Fibroblast of lung (primary cell): ENCODE measurements around the gene EPB41. TPM values are rescaled to one million over a fixed set of nuclear protein-coding genes. Genes with fewer than 3 reads are reported as not detected.
"Not testable (repeated sequence)": the region's sequence is repeated elsewhere in the genome, so short reads cannot be mapped to it uniquely, and the experiment has no call there.

Experiments
- DNase-seq, 2 donors: peaks; one replicate each; pipeline versions ENCODE4 v3.0.0 to v3.0.0-alpha.2; 2010; ENCODE audit warnings: low read depth in 2 of 2
- H2AFZ ChIP-seq: 2 replicates; pipeline ENCODE4 v1.5.1; 2012; ENCODE audit warnings: low read length, control low read depth, inconsistent platforms
- H3K27ac ChIP-seq: 2 replicates; pipeline ENCODE4 v1.5.1; 2011; ENCODE audit warnings: low read length, control low read depth; ENCODE audit not compliant: insufficient read depth
- H3K27me3 ChIP-seq: 2 replicates; pipeline ENCODE4 v1.5.1; 2011; ENCODE audit warnings: mild to moderate bottlenecking, low read length; ENCODE audit not compliant: control insufficient read depth, insufficient read depth
- H3K36me3 ChIP-seq: 2 replicates; pipeline ENCODE4 v1.5.1; 2011; ENCODE audit warnings: low read length; ENCODE audit not compliant: control insufficient read depth, insufficient read depth
- H3K4me1 ChIP-seq: 2 replicates; pipeline ENCODE4 v1.5.1; 2011; ENCODE audit warnings: low read length; ENCODE audit not compliant: control insufficient read depth, insufficient read depth; ENCODE audit errors: extremely low read depth
- H3K4me2 ChIP-seq: 2 replicates; pipeline ENCODE4 v1.5.1; 2011; ENCODE audit warnings: low read length, control low read depth; ENCODE audit not compliant: insufficient read depth; ENCODE audit errors: extremely low read depth
- H3K4me3 ChIP-seq, 4 experiments: fragments of 200-600 bp in 1 of 4; sonication (generic) in 1 of 4; replicated peaks in 1 of 4; 2 replicates each; pipeline ENCODE4 v1.5.1; 2011 to 2016; ENCODE audit warnings: low read length in 4 of 4, low read depth in 3 of 4, mild to moderate bottlenecking in 3 of 4, control low read depth in 2 of 4, inconsistent platforms in 1 of 4, mixed read lengths in 1 of 4; ENCODE audit not compliant: insufficient read depth in 1 of 4; ENCODE audit errors: control extremely low read depth in 1 of 4
- H3K79me2 ChIP-seq: 2 replicates; pipeline ENCODE4 v1.5.1; 2012; ENCODE audit warnings: mild to moderate bottlenecking, low read length, inconsistent platforms; ENCODE audit not compliant: control insufficient read depth, insufficient read depth
- H3K9ac ChIP-seq: 2 replicates; pipeline ENCODE4 v1.5.1; 2011; ENCODE audit warnings: mild to moderate bottlenecking, low read length, control low read depth; ENCODE audit not compliant: insufficient read depth
- H3K9me3 ChIP-seq: 2 replicates; pipeline ENCODE4 v1.5.1; 2012; ENCODE audit warnings: low read depth, low read length; ENCODE audit not compliant: control insufficient read depth, insufficient read depth
- H4K20me1 ChIP-seq: 2 replicates; pipeline ENCODE4 v1.5.1; 2011; ENCODE audit warnings: low read length; ENCODE audit not compliant: control insufficient read depth, insufficient read depth; ENCODE audit errors: extremely low read depth
- EZH2 ChIP-seq: IDR thresholded peaks from 2 replicates; pipeline ENCODE4 v1.5.1; 2012; ENCODE audit warnings: low read length, control low read depth, mild to moderate bottlenecking; ENCODE audit errors: missing control alignments
- polyA plus RNA-seq, 2 donors: library from polyadenylated mRNA; depleted of rRNA in 1 of 2; stranded (reverse) in 1 of 2; unstranded in 1 of 2; fragments of >200 nt; gene quantifications; 2 replicates each; pipeline ENCODE4 v1.2.1, GENCODE V29; 2011 to 2012; ENCODE audit warnings: missing spikeins in 1 of 2
- total RNA-seq: library from RNA; depleted of rRNA; stranded (reverse); fragments of >200 nt; gene quantifications from 2 replicates; pipeline ENCODE4 v1.2.1, GENCODE V29; 2014
- TF ChIP-seq, protein P1 (sequence below), 2 donors: IDR thresholded peaks in 1 of 2; conservative IDR thresholded peaks in 1 of 2; 1 replicate in 1 of 2; 2 replicates in 1 of 2; pipeline ENCODE4 v1.5.1; 2011 to 2012; ENCODE audit warnings: low read length in 2 of 2, control low read depth in 1 of 2, inconsistent platforms in 1 of 2, low read depth in 1 of 2, mild to moderate bottlenecking in 1 of 2

EPB41 gene
- total and polyA plus RNA-seq, 2 donors (not counting 1 experiment from before 2014, with no cell fraction given): 7.4 to 38.0 TPM

DNA sequence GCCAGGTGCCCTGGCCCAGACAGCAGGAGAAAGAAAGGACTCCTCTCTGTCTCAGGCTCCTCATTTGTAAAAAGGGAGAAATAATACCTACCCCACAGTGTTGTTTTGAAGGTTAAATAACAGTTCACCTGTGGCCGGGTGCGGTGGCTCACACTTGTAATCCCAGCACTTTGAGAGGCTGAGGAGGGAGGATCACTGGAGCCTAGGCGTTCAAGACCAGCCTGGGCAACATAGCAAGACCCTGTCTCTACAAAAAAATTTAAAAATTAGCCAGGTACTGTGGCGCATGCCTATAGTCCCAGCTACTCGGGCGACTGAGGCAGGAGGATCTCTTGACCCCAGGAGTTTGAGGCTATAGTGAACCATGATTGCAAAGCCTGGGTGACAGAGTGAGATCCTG, 211.8 kb downstream of the EPB41 start:
- Histone ChIP-seq H3K27ac (no peak overlapping the region), H3K79me2 (peaks cover 12% of the 10 kb centered on the region), H2AFZ (no peak overlapping the region), H4K20me1 (no peaks in the 10 kb centered on the region), H3K27me3 (no peaks in the 10 kb centered on the region), H3K4me2 (no peak overlapping the region), H3K36me3 (no peaks in the 10 kb centered on the region), H3K9ac (no peak overlapping the region), H3K9me3 (no peaks in the 10 kb centered on the region), H3K4me1 (no peaks in the 10 kb centered on the region), H3K4me3 (no peak overlapping the region)
- no peak for DNase-seq
- TF ChIP-seq, protein P1, sequence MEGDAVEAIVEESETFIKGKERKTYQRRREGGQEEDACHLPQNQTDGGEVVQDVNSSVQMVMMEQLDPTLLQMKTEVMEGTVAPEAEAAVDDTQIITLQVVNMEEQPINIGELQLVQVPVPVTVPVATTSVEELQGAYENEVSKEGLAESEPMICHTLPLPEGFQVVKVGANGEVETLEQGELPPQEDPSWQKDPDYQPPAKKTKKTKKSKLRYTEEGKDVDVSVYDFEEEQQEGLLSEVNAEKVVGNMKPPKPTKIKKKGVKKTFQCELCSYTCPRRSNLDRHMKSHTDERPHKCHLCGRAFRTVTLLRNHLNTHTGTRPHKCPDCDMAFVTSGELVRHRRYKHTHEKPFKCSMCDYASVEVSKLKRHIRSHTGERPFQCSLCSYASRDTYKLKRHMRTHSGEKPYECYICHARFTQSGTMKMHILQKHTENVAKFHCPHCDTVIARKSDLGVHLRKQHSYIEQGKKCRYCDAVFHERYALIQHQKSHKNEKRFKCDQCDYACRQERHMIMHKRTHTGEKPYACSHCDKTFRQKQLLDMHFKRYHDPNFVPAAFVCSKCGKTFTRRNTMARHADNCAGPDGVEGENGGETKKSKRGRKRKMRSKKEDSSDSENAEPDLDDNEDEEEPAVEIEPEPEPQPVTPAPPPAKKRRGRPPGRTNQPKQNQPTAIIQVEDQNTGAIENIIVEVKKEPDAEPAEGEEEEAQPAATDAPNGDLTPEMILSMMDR (conservative IDR thresholded peaks at IDR 0.05 in 1 of 2, IDR thresholded peaks at IDR 0.05 in 1 of 2; ENCODE audit: low read depth in 1 of 2, low read length in 2 of 2): no peak
- no peak for TF ChIP-seq EZH2

- H3K27ac ChIP-seq: no peak overlapping the region
- no peak overlapping the region for H3K9ac ChIP-seq
- H2AFZ ChIP-seq: no peak overlapping the region
- no peaks in the 10 kb centered on the region for H4K20me1 ChIP-seq
- H3K79me2 ChIP-seq: no peaks in the 10 kb centered on the region
- H3K4me3 ChIP-seq: no peak overlapping the region
- no peaks in the 10 kb centered on the region for H3K27me3 ChIP-seq
- H3K9me3 ChIP-seq: no peaks in the 10 kb centered on the region
- DNase-seq: no peak
- H3K36me3 ChIP-seq: no peaks in the 10 kb centered on the region
- TF ChIP-seq EZH2: no peak
- TF ChIP-seq, protein P1 (conservative IDR thresholded peaks at IDR 0.05 in 1 of 2, IDR thresholded peaks at IDR 0.05 in 1 of 2; ENCODE audit: low read depth in 1 of 2, low read length in 2 of 2): no peak
- no peak overlapping the region for H3K4me2 ChIP-seq
- no peaks in the 10 kb centered on the region for H3K4me1 ChIP-seq
Measured at GRCh38 chr1:29128739-29129138, 214.4 kb downstream of the EPB41 start.

DNA sequence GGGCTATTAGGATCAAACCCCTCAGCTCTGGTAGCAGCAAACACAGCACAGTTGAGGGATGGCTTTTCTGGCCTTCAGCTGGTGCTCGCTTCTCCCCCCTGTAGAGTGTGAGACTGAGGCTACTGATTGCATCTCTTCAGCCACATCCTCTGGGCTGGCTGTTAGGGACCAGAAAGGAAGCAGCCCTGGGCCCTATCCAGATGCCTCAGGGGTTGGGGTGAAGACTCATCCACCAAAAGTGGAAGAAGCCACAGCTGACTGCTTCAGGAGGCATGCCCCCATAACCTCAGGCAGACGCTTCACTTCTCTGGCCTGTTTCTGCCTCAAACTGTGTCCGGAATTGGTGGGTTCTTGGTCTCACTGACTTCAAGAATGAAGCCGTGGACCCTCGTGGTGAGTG, 215.5 kb downstream of the EPB41 start:
- Histone ChIP-seq H3K9me3 (no peaks in the 10 kb centered on the region), H3K27me3 (no peaks in the 10 kb centered on the region), H3K36me3 (no peaks in the 10 kb centered on the region), H3K9ac (no peak overlapping the region), H2AFZ (no peak overlapping the region), H3K4me1 (no peaks in the 10 kb centered on the region), H3K27ac (no peak overlapping the region), H3K4me2 (no peak overlapping the region), H3K79me2 (no peaks in the 10 kb centered on the region), H4K20me1 (no peaks in the 10 kb centered on the region), H3K4me3 (no peak overlapping the region)
- no peak for DNase-seq
- TF ChIP-seq EZH2: no peak
- TF ChIP-seq, protein P1 (conservative IDR thresholded peaks at IDR 0.05 in 1 of 2, IDR thresholded peaks at IDR 0.05 in 1 of 2; ENCODE audit: low read depth in 1 of 2, low read length in 2 of 2): no peak

DNA sequence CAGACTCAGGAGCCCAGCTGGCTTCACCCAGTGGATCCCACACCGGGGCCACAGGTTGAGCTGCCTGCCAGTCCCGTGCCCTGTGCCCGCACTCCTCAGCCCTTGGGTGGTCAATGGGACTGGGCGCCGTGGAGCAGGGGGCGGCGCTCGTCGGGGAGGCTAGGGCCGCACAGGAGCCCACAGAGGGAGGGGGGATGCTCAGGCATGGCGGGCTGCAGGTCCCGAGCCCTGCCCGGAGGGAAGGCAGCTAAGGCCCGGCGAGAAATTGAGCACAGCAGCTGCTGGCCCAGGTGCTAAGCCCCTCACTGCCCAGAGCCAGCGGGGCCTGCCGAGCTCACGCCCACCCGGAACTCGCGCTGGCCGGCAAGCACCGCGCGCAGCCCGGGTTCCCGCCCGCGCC, 216.7 kb downstream of the EPB41 start:
- not testable (repeated sequence) for H3K79me2 ChIP-seq, H3K36me3 ChIP-seq, H3K9ac ChIP-seq, H3K9me3 ChIP-seq, H2AFZ ChIP-seq, H4K20me1 ChIP-seq, H3K27me3 ChIP-seq, H3K4me1 ChIP-seq, H3K4me3 ChIP-seq, DNase-seq, H3K4me2 ChIP-seq, H3K27ac ChIP-seq
